GM21619 (cell line): ENCODE data around the gene CABLES2.

ENCODE experiments used
- ATAC-seq: cut with Tn5 transposase; IDR thresholded peaks from one replicate; pipeline ENCODE4 v1.9.1; 2021; ENCODE audit not compliant: unreplicated experiment

The CABLES2 gene

GRCh38 chr20:62362590-62362940, 44.5 kb downstream of the CABLES2 start:
- no peak for ATAC-seq

- ATAC-seq, result no peak
Measured at GRCh38 chr20:62361799-62362589, 45.1 kb downstream of the CABLES2 start.

- ATAC-seq, result no peak
Measured at GRCh38 chr20:62360854-62361798, 46.0 kb downstream of the CABLES2 start.

- ATAC-seq, result no peak
Measured at GRCh38 chr20:62359491-62360121, 47.5 kb downstream of the CABLES2 start.

GRCh38 chr20:62359043-62359490, 48.0 kb downstream of the CABLES2 start:
- ATAC-seq, result no peak

GRCh38 chr20:62358171-62359042, 48.7 kb downstream of the CABLES2 start:
- no peak for ATAC-seq

GRCh38 chr20:62357681-62358080, 49.4 kb downstream of the CABLES2 start:
- ATAC-seq, result no peak

- no peak for ATAC-seq
Measured at GRCh38 chr20:62357187-62357667, 49.9 kb downstream of the CABLES2 start.

GRCh38 chr20:62356589-62357186, 50.4 kb downstream of the CABLES2 start:
- ATAC-seq, result no peak

- ATAC-seq, result no peak
Measured at GRCh38 chr20:62355878-62356588, 51.1 kb downstream of the CABLES2 start.

GRCh38 chr20:62355516-62355877, 51.6 kb downstream of the CABLES2 start:
- ATAC-seq, result no peak

GRCh38 chr20:62354811-62355341, 52.2 kb downstream of the CABLES2 start:
- no peak for ATAC-seq

- ATAC-seq, result no peak
Measured at GRCh38 chr20:62354031-62354808, 52.9 kb downstream of the CABLES2 start.

GRCh38 chr20:62353289-62354030, 53.6 kb downstream of the CABLES2 start:
- ATAC-seq, result no peak

- ATAC-seq, result no peak
Measured at GRCh38 chr20:62352402-62353288, 54.4 kb downstream of the CABLES2 start.
